CD4-positive, alpha-beta T cell treated with Interleukin-2 at 100 ng/mL for 4 hours (primary cell): Measurements from ENCODE around the gene SIRPD.

ENCODE experiments used
- DNase-seq: peaks from one replicate; pipeline ENCODE4 v3.0.0-alpha.2; 2020; ENCODE audit warnings: low spot score

Gene SIRPD

DNA sequence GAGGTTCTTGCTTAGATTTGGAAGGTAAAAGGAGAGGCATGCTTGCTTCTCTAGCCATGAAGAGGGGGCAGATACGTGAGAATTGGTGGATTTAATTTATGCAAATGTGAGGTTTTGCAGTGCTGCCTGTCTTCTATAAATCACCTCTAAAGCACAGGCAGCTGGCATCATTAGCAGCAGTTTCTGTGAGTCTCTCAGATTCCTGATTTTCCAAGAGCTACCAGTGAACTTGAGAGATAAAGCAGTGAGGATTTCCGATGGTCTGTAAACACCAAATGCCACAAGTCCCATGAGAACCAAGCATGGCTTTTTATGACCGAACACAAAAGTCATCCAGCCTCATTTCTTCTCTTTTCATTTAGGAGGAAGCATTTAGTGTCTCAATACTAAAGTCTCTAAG is 63.1 kb downstream of the SIRPD start:
- DNase-seq = no peak

DNA sequence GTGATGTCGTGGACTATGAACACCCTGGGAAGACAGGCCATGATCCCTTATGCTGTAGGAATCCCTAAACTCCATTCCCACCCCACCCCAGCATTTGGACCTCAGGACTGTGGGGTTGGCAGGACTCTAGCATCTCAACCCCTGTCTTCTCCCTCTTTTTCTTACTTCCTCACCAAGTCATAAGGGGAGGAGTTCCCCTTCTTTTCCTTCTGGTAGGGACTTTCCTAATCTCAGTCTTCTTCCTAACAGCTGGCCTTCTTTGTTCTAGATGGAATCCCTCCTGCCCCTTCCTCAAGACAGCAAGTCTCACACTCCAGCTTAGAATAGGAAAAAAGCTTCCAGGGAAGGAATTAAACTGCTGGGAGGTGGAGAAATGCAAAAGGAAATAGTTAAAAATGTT is 64.0 kb downstream of the SIRPD start:
- DNase-seq = no peak

- no peak for DNase-seq
These were observed 65.5 kb downstream of the SIRPD start for GRCh38 chr20:1491860-1492642.

- DNase-seq = no peak
These were observed 66.1 kb downstream of the SIRPD start, which contains the start of gene SIRPB2 for GRCh38 chr20:1491281-1491840. Gene SIRPB2 (minus strand): TSS chr20:1491420. CDS start chr20:1491359, 61 bp downstream.

DNA sequence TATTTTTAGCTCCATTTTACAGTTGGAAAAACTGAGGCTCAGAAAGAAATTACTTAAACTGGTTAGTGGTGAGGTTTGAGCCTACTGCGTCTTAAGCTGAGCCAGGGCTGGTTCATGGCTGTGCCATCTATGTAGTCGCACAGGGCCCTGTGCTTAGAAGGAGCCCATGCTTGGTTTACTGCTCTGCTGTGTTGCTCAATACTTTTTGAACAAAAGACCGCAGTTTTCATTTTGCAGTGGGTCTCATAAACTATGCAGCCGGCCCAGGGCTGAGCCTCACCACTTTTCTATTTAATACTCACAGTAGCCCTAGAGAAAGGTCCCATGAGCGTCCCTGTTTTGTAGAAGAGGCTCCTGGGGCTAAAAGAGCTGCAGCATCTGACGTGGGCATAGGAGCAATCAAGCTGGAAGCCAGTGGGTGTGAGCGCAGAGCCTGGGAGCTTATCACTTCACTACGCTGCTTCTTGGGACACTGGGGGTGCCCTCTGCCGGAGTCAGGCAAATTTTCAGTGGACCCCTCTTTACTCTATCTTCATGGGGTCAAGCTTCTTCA is 66.8 kb downstream of the SIRPD start:
- no peak for DNase-seq

DNA sequence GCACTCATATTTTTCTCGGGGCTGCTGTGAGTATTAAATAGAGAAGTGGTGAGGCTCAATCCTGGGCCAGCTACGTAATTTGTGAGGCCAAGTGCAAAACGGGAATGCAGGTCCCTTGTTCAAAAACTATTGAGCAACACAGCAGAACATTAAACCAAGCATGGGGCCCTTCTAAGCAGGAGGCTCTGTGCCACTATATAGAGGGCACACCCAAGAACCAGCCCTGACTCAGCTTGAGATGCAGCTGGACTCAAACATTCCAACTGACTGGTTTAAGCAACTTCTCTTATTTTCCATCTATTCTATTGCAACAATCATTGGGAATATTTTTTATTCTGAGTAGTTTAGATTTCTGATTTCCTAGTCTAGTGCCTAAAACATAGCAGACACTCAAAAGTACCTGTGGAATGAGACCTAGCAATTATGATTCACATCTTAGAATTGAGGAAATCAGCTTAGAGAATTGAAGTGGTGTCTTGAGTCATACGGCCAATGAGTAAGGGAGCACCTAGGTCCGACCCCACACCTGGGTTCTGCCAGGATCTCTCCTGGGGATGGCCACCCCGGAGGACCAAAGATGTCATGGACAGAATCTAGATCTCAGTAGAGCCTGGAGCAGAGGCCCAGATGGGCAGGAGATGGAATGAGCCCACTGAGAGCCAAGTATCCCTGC is 67.6 kb downstream of the SIRPD start:
- no peak for DNase-seq

GRCh38 chr20:1489325-1489724 is 68.2 kb downstream of the SIRPD start:
- no peak for DNase-seq

GRCh38 chr20:1486566-1486965 is 70.9 kb downstream of the SIRPD start:
- no peak for DNase-seq

GRCh38 chr20:1484438-1485116 is 72.9 kb downstream of the SIRPD start:
- DNase-seq = no peak
